B cell (primary cell): ENCODE data around the gene SMARCAD1.

Source experiments
- EZH2 ChIP-seq: IDR thresholded peaks from 2 replicates; pipeline ENCODE4 v1.6.1; 2012; ENCODE audit warnings: borderline replicate concordance, low read depth, mild to moderate bottlenecking, moderate library complexity, low read length; ENCODE audit not compliant: insufficient read depth, poor library complexity, severe bottlenecking
- TF ChIP-seq, protein P1 (sequence below): fragments of 200-600 bp; IDR thresholded peaks from one replicate; pipeline ENCODE4 v1.8.0; 2022; ENCODE audit warnings: antibody characterized with exemption, mild to moderate bottlenecking

DNA sequence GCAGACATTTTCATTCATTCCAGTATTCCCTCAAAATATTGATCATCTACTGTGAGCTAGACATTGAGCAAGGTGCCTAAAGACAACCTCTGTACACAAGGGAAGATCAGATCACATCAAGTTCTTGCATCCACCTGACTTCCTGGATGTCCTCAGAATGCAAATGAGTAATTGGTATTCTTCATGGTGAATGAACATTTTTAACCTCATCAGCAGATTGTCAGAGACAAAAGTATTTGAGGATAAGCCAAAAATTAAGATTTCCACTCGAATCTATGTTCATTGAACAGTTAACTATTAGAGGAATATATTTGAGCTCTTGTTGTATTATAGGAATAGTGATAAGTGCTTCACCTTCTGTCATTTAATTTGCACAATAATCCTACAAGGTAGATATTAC lies 1.3 kb downstream of the SMARCAD1 start:
- TF ChIP-seq EZH2 = no peak
- TF ChIP-seq, protein P1, sequence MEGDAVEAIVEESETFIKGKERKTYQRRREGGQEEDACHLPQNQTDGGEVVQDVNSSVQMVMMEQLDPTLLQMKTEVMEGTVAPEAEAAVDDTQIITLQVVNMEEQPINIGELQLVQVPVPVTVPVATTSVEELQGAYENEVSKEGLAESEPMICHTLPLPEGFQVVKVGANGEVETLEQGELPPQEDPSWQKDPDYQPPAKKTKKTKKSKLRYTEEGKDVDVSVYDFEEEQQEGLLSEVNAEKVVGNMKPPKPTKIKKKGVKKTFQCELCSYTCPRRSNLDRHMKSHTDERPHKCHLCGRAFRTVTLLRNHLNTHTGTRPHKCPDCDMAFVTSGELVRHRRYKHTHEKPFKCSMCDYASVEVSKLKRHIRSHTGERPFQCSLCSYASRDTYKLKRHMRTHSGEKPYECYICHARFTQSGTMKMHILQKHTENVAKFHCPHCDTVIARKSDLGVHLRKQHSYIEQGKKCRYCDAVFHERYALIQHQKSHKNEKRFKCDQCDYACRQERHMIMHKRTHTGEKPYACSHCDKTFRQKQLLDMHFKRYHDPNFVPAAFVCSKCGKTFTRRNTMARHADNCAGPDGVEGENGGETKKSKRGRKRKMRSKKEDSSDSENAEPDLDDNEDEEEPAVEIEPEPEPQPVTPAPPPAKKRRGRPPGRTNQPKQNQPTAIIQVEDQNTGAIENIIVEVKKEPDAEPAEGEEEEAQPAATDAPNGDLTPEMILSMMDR = no peak
